HG03520 (cell line): Measurements from ENCODE around the gene ABLIM2.

Experiments
- ATAC-seq: cut with Tn5 transposase; IDR thresholded peaks from one replicate; pipeline ENCODE4 v1.9.1; 2021; ENCODE audit warnings: mild to moderate bottlenecking, moderate library complexity; ENCODE audit not compliant: unreplicated experiment

The ABLIM2 gene

GRCh38 chr4:8123870-8124269 is 34.7 kb downstream of the ABLIM2 start:
- no peak for ATAC-seq

GRCh38 chr4:8123389-8123788 is 35.2 kb downstream of the ABLIM2 start:
- ATAC-seq, result no peak

DNA sequence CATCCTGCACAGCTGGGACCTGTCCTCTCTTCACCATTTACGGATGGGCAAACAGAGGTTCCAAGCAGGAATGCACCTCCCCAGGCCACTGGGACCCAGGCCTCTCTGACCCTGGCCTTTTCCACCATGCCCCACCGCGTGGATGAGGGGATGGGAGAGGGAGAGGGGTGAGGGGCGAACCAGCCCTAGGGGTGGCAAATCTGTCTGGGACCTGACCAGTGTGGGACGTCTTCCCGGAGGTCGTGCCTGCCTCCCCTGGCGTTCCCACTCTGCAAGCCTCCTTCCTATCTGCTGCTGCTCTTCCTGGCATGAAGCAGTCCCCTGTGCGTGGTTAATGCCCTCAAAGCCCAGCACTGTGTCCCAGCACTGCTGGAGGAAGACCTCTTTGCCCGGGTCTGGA is 35.9 kb downstream of the ABLIM2 start:
- no peak for ATAC-seq

DNA sequence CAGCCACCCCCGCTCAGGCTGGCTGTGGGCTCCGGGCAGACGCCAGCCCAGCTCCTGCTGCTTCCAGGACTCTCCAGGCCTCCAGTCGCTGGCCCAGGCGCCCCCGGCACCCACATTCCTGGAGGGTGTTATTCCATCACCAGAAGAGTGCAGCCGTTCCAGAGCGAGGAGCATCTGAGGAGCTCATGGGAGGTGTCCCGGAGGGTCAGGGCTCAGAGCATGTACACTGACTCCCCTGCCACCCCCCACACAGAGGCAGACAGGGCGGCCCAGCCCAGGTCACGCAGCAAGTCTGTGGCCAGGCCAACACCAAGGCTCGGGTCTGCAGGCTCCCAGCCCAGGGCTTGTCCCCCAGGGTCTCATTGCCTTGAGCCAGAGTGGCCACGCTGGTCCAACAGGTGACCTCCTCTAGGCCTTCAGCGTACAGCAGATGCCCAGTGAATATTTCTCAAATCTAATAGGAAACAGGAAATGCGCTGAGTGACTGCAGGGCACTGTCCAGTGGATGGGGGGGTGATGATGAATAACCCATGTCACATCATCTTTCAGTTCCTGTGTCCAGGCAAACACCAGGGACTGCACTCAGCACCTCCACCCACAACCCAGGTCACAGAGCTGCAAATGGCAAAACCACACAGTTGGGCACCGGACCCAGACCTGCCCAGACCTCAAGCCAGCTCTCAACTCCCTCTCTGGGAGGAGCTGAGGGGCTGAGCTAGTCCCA is 37.2 kb downstream of the ABLIM2 start:
- no peak for ATAC-seq

GRCh38 chr4:8120501-8120900 is 38.1 kb downstream of the ABLIM2 start:
- no peak for ATAC-seq

DNA sequence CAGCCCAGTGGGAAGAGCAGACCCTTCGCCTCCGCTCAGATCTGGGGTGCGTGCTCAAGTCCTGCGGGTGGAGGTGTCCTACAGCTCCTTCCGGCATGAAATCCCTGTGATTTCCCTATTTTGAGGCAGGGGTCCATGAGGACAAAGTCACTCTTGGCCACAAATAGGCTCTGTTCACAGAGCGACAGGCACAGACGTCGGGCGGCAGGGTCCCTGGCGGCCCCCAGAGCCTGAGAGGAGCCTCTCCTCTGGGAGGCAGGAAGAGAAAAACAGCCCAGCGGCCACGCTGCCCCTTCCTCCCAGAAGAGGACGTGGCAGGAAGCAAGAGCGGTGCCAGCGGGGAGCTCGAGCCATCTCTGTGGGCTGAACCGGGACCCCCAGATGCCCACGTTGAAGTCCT is 38.7 kb downstream of the ABLIM2 start:
- ATAC-seq, result no peak

DNA sequence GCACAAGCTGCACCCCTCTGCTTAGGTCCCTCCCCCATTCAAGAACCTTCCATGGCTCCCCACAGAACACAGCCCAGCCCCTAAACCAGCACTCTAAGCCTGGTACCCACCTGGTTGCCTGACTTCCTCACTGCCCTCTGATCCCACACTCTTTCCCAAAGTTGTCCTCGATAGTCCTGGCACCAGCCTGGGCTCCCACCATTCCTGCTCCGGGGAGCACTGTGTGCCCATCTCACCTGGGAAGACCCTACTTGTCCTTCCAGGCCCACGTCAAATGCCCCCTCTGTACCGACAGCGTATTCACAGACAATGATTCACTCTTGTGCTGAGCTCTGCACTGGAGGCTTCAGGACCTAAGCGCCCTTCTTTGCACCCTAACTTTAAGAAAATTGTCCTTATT is 40.1 kb downstream of the ABLIM2 start:
- no peak for ATAC-seq

DNA sequence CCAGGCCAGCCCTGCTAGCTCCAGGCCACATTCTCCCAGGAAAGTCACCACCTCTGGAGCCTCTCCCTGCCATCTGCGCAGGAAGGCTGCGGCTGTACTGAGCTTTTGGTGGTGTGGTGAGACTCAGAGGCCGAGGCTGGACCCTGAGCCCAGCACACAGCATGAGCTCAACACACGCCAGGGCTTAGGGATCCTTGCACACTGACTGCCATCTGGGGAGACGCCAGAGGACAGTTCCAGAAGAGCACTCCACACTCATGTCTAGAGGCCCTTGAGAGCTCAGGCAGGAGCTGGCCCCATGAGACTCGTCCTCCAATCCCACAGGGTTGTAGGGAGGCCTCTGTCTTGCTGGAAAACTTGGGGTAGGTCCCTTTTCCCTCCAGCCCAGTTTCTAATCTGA is 40.6 kb downstream of the ABLIM2 start:
- ATAC-seq, result no peak

DNA sequence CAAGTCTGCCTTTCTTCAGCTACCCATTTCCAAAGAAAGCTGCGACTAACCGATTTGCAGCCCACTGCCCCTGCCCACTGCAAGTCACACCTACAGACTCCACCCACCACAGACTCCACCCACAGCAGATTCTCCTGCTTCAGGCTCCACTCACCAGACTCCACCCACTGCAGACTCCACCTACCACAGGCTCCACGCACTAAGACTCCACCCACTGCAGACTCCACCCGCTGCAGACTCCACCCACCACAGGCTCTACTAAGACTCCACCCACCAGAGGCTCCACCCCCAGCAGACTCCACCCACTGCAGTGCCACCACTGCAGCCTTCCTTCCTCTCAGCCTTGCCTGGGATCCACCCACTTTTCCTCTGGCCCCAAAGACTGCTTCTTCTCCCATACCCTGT is 41.3 kb downstream of the ABLIM2 start:
- ATAC-seq, result no peak

GRCh38 chr4:8115916-8116315 is 42.7 kb downstream of the ABLIM2 start:
- ATAC-seq, result no peak

DNA sequence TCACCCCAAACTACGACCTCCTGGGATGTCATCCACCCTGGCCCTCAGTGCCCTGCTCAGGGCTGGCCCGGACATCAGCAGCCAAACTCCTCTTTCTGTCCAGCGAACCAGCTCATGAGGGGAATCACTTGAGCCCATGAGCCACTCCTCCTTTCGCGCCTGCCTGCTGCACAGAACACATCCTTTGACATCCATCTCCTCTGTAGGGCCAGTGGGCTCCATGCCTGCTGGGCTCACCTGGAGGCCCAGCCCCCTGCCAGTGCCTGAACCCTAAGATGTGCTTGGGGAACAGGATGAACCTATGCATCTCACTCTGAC is 43.5 kb downstream of the ABLIM2 start:
- no peak for ATAC-seq

DNA sequence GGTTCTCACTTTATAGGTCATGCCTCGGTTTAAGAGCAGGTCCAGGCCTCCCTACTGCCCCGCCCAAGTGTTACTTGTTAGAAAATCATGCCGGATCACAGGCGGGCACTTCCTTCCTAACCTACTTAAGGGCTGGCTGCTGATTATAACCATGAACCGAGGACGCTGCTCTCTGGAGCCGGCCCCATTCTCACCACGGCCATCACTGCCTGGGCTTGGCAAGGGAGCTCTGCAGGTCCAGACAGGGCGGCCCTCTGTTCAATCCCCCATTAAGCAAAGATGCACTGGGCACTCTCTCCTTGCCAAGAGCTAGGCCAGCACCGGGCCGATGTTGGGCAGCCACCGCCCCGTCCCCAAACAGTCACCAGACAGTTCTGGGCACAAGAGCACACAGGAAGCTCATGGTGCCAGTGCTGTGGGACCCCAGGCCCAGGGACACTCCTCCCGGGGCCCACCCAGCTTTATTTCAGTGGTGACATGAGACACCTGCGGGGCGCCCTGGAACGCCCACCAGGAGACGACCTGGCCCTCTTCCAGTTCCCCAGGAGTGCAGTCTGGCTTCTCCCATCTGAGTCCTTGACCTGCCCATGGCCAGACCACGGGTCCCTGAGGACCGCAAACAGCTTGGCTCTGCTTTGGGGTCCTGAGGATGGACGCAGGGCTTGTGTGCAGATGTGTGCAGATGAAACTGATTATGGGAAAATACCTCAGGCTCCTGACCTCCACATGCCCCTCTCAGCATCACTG is 44.0 kb downstream of the ABLIM2 start:
- ATAC-seq, result no peak

DNA sequence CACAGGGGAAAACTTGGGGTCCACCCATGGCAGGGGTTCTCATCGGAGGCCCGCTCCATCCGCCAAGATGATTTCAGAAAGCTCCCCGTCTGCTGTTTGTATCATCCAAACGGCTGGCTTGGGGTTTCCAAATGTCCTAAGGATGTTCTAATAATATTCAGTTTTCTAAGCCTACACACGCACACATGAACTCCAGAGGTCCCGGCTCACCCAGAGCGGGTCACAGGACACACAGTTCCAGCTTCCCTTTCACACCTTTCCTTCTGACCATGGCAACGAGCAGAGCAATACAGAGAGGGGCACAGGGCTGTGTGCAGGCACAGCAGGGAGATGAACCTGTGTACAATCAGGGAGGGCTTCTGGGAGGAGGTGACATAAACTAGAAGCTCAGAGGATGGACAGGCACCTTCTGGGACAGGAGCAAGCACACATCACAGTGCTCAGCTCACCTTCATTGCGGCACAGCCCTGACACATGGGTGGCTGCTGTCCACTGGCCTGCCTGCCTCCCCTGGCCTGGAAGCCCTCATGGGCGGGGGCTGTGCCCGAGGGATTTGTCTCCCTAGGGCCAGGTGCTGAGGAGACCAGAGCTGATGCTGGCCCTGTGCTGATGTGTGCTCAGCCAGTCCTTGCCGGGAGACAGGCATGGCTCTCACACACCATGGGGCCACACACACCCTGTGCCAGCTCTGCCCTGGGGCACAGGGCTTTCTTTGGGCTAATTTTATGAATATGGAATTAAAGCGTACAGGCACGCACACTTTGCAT is 44.8 kb downstream of the ABLIM2 start:
- ATAC-seq, result no peak

DNA sequence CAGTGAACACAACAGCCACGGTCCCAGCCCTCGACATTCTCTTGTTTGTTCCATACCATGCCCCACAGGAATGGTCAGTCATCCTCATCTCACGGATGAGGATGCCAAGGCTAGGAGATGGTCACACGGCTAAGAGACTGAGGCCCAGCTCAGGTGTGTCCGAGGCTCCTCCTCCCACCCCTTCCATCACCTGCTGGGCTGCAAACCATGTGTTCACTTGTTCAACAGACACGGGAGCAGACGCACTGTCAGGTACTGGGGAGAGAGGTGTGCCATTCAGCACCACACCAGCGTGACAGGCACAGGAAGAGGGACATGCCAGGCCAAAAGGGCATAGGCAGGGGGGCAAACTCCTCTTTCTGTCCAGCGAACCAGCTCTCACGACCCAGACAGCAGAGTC is 45.9 kb downstream of the ABLIM2 start:
- ATAC-seq, result no peak

- no peak for ATAC-seq
Measured at GRCh38 chr4:8112036-8112576, 46.5 kb downstream of the ABLIM2 start.

DNA sequence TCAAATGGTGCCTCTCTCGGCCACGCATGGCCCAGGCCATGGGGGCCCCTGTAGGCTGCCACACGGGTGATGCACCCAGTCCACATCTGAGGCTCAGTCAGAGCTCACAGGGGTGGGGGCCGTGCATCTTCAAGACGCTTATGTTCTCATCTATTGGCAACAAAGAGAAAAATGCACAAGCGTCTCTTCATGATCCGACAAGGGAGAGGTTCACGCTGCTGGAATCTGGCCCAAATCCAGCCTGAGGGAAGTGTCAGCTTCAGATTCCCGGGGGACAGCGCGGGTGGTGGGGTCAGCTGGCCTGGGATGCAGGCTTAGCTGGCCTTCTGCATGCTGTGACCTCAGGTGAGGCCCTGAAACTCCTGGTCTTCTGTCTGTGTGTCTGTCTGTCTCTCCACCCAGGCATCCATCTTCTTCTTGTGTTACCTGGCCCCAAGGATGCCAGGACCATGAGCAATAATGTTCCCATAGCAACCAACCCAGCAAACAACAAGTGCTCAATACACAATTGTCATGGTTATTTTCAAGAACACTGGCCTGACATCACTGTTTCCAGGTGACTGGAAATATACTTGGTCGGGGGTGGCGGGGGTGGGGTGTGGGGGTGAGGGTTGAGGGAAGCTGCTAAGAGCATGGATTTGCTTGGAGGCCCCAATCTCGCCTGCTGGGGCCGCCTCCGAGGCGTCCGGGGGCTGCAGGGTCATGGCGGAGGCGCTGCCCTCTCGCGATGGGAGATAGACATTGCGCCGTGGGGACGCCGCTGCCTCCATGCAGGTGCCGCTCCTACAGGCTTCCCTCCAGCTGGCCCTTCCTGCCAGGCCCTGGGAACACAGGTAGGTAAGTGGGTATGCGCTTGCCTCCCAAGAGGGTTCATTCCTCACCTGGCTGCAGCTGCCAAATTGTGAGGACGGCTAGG is 48.3 kb downstream of the ABLIM2 start:
- ATAC-seq, result no peak

DNA sequence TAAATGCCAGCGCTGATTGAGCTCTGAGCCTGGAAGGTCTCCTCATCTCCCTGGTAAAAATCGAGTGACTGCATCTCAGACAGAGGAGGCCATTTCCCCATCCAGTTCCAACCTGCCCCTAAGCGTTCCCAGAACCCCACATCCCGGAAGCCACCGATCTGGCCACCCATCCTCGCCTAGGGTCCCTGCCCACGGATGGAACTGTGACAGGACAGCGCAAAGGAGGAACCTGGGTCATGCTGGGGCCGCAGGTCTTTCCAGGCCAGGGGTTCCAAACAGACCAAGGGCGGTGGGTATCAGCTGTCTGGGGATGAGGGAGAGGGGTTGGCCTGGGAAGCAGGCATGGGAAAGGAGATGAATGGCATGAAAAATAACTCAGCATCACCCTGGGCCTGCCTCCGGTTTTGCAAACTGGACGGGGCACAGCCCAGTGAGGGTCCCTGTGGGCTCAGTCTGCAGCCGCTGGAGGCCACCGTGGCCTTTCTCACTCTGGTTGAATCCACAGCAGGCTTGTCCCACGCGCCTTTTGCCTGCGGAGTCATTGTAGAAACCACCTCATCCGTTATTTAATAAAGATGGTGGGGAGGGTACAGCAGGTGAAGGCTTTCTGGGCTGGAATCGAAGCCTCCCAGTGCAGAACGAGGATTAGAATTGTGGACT is 49.1 kb downstream of the ABLIM2 start:
- ATAC-seq, result no peak

DNA sequence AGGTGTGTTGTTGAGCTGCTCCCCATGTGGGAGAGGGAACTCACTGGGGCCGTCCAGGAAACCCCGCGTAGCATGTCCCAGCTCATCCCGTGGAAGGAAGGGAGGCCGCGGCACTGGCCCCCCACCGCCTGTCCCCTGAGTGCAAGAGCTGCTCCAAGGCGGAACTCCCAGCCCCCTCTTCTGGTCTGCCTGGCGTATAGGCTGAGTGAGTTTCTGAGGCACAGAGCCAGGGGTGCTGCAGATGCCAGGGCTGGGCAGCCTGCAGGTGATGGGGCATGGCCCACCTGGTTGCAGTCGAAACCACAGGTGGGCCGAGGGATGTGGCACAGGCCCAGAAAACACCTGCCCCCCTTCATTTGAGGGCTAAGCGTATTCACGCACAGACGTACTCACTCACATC is 49.6 kb downstream of the ABLIM2 start:
- no peak for ATAC-seq

DNA sequence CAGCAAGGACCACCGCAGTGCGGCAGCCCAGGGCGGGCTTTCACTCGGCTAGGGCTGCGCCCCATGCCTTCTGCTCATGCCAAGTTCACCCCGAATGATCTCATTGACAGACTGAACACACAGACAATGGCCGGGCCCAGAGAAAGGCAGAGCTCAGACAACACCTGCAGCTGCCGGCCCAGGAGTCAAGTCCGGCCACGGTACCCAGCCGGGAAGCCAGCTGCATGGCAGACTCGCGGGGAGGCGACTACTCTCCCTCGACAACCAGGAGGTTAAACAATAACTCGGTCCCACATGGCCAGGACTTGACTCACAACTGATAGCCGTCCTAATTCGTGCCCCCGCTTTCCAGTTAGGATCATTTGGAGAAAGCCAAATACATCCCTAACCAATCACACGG is 50.4 kb downstream of the ABLIM2 start:
- ATAC-seq, result no peak

DNA sequence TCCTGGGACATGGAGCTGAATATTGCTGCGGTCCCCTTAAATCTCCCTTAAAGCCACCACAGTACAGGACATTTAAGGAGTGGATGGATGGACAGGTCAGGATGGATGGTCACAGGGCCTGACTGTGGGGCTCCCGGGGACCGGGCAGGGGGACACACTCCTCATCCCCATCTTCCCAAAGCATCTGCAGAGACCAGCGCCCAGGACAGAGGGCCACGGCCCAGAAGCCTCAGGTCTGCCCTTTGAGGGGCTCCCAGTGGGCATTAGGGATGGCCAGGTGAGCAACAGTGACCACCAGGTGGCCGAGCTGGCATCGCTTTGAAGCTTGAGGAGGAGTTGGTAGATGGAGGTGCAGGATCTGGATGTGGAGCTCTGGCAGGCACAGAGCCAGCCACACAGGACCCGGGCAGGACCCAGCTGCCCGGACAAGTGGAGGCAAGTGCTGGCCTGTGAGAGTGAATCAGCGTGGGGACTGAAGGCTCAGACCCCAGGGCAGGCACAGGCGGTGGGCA is 51.4 kb downstream of the ABLIM2 start:
- no peak for ATAC-seq
